ENCODE results near the gene CUL3.

Gene CUL3

DNA sequence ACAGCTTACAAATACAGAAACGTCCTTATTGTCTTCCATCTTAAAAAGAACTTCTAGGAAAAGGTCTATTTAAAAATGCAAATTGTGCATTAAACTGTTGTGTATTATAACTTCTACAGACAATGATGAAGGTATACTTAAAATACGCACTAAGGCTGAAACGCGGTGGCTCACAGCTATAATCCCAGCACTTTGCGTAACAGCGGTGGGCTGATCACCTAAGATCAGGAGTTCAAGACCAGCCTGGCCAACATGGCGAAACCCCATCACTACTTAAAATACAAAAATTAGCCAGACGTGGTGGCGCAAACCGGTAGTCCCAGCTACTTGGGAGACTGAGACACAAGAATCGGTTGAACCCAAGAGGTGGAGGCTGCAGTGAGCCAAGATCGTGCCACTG lies 4.9 kb downstream of the CUL3 start:
- H3K36me3 ChIP-seq (ENCODE audit: insufficient read depth, low read length) = peaks cover 60% of the 10 kb centered on the region
- no peak overlapping the region for H3K9ac ChIP-seq (ENCODE audit: low read length)
- peaks cover 79% of the 10 kb centered on the region for H3K4me1 ChIP-seq (ENCODE audit: insufficient read depth, low read length, severe bottlenecking)
- H3K79me2 ChIP-seq (ENCODE audit: insufficient read depth, low read length) = peaks cover 92% of the 10 kb centered on the region
- H3K4me3 ChIP-seq (ENCODE audit: low read depth, low read length, poor library complexity, severe bottlenecking) = peak overlapping the region; percentile 9
- no peaks in the 10 kb centered on the region for H3K9me3 ChIP-seq (ENCODE audit: low read length)
- no peak overlapping the region for H2AFZ ChIP-seq (ENCODE audit: low read length)
- no peak overlapping the region for H3K27ac ChIP-seq (ENCODE audit: low read depth, low read length, poor library complexity, severe bottlenecking)
- TF ChIP-seq, protein P1, sequence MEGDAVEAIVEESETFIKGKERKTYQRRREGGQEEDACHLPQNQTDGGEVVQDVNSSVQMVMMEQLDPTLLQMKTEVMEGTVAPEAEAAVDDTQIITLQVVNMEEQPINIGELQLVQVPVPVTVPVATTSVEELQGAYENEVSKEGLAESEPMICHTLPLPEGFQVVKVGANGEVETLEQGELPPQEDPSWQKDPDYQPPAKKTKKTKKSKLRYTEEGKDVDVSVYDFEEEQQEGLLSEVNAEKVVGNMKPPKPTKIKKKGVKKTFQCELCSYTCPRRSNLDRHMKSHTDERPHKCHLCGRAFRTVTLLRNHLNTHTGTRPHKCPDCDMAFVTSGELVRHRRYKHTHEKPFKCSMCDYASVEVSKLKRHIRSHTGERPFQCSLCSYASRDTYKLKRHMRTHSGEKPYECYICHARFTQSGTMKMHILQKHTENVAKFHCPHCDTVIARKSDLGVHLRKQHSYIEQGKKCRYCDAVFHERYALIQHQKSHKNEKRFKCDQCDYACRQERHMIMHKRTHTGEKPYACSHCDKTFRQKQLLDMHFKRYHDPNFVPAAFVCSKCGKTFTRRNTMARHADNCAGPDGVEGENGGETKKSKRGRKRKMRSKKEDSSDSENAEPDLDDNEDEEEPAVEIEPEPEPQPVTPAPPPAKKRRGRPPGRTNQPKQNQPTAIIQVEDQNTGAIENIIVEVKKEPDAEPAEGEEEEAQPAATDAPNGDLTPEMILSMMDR (IDR thresholded peaks at IDR 0.05; ENCODE audit: low read length) = no peak
- no peak for TF ChIP-seq EZH2 (IDR thresholded peaks at IDR 0.05; ENCODE audit: borderline replicate concordance, low read length)
- H4K20me1 ChIP-seq (ENCODE audit: insufficient read depth, low read length) = no peaks in the 10 kb centered on the region
- H3K9me2 ChIP-seq (ENCODE audit: low read depth, low read length) = no peaks in the 10 kb centered on the region
- no peaks in the 10 kb centered on the region for H3F3A ChIP-seq (ENCODE audit: insufficient read depth, low read length)
- H3K4me2 ChIP-seq (ENCODE audit: low read length) = peak overlapping the region; percentile 42; the same call in 1 of the 2 replicates
- no peaks in the 10 kb centered on the region for H3K27me3 ChIP-seq (ENCODE audit: insufficient read depth, low read length)

DNA sequence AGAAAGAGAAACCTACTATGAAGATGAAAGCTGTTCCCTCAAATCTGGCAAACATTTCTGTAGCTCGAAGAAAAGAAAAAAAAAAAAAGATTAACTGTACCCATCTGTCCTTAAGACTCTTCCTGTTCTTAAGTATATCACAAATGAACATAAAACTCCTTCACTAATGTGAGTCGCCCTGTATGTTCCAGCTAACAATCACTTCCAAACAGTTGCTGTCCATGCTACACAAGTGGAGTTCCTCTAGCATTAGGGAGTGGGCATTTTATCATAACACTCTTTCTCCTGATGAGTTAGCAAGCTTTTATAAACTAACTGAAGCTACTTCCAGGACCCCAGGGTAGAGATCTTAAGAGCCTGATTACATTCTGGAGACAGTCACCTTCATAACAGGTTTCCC lies 5.8 kb downstream of the CUL3 start:
- H3K9me2 ChIP-seq (ENCODE audit: low read depth, low read length) = no peaks in the 10 kb centered on the region
- peaks cover 87% of the 10 kb centered on the region for H3K4me1 ChIP-seq (ENCODE audit: insufficient read depth, low read length, severe bottlenecking)
- peak overlapping the region; percentile 11 for H3K4me3 ChIP-seq (ENCODE audit: low read depth, low read length, poor library complexity, severe bottlenecking)
- no peaks in the 10 kb centered on the region; the same call in 1 of the 2 replicates for H4K20me1 ChIP-seq (ENCODE audit: insufficient read depth, low read length)
- H3K4me2 ChIP-seq (ENCODE audit: low read length) = peak overlapping the region; percentile 42; the same call in 1 of the 2 replicates
- H3K9ac ChIP-seq (ENCODE audit: low read length) = no peak overlapping the region; the same call in 1 of the 2 replicates
- H3F3A ChIP-seq (ENCODE audit: insufficient read depth, low read length) = no peaks in the 10 kb centered on the region
- peak overlapping the region; percentile 47 for H3K27ac ChIP-seq (ENCODE audit: low read depth, low read length, poor library complexity, severe bottlenecking)
- TF ChIP-seq, protein P1 (IDR thresholded peaks at IDR 0.05; ENCODE audit: low read length) = no peak
- no peak for TF ChIP-seq EZH2 (IDR thresholded peaks at IDR 0.05; ENCODE audit: borderline replicate concordance, low read length)
- H3K27me3 ChIP-seq (ENCODE audit: insufficient read depth, low read length) = no peaks in the 10 kb centered on the region
- H3K79me2 ChIP-seq (ENCODE audit: insufficient read depth, low read length) = peaks cover 100% of the 10 kb centered on the region
- no peaks in the 10 kb centered on the region for H3K9me3 ChIP-seq (ENCODE audit: low read length)
- H2AFZ ChIP-seq (ENCODE audit: low read length) = no peak overlapping the region
- H3K36me3 ChIP-seq (ENCODE audit: insufficient read depth, low read length) = peaks cover 60% of the 10 kb centered on the region

DNA sequence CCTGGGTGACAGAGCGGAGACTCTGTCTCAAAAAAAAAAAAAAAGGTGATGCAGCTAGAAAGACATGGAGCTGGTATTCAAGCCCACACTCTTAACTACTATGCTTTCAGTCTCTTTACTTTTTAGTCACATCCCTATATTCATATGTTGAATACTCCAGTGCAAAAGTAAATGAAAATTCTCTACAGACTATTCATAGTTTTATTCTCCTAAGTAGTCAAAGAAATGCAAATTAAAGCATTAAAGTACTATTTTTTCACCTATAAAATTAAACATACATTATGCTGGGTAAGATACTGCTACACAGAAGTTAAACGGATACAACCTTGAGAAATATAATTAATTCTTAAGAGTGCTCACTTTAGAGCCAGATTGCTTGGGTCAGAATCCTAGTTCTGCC lies 7.6 kb downstream of the CUL3 start:
- H3K9me2 ChIP-seq (ENCODE audit: low read depth, low read length) = no peaks in the 10 kb centered on the region
- H3K79me2 ChIP-seq (ENCODE audit: insufficient read depth, low read length) = peaks cover 100% of the 10 kb centered on the region
- H2AFZ ChIP-seq (ENCODE audit: low read length) = no peak overlapping the region
- peaks cover 46% of the 10 kb centered on the region for H3K36me3 ChIP-seq (ENCODE audit: insufficient read depth, low read length)
- H3K9ac ChIP-seq (ENCODE audit: low read length) = no peak overlapping the region
- no peaks in the 10 kb centered on the region for H3K9me3 ChIP-seq (ENCODE audit: low read length)
- H3F3A ChIP-seq (ENCODE audit: insufficient read depth, low read length) = no peaks in the 10 kb centered on the region
- no peaks in the 10 kb centered on the region for H3K27me3 ChIP-seq (ENCODE audit: insufficient read depth, low read length)
- TF ChIP-seq, protein P1 (IDR thresholded peaks at IDR 0.05; ENCODE audit: low read length) = no peak
- no peak for TF ChIP-seq EZH2 (IDR thresholded peaks at IDR 0.05; ENCODE audit: borderline replicate concordance, low read length)
- H4K20me1 ChIP-seq (ENCODE audit: insufficient read depth, low read length) = peaks cover 6% of the 10 kb centered on the region
- H3K4me3 ChIP-seq (ENCODE audit: low read depth, low read length, poor library complexity, severe bottlenecking) = no peak overlapping the region
- H3K27ac ChIP-seq (ENCODE audit: low read depth, low read length, poor library complexity, severe bottlenecking) = peak overlapping the region; percentile 63
- peak overlapping the region; percentile 25 for H3K4me2 ChIP-seq (ENCODE audit: low read length)
- peaks cover 97% of the 10 kb centered on the region for H3K4me1 ChIP-seq (ENCODE audit: insufficient read depth, low read length, severe bottlenecking)
